Thyroid gland (tissue), 4 donors: ENCODE results near the gene BCL2. TPM values are rescaled to one million over a fixed set of nuclear protein-coding genes. Genes with fewer than 3 reads are reported as not detected.

Experiments
- DNase-seq, 2 donors: peaks; one replicate each; pipeline ENCODE4 v3.0.0-alpha.2; 2019
- H3K27ac ChIP-seq, 3 donors: fragments of 200-600 bp; sonication (generic); 1 replicate in 2 of 3; 2 replicates in 1 of 3; pipeline ENCODE4 v1.5.1; 2016 to 2019; ENCODE audit warnings: mild to moderate bottlenecking in 1 of 3, moderate library complexity in 1 of 3
- H3K27me3 ChIP-seq: fragments of 200-600 bp; sonication (generic); one replicate; pipeline ENCODE4 v1.5.1; 2019
- H3K36me3 ChIP-seq, 2 donors: fragments of 200-600 bp; sonication (generic); one replicate each; pipeline ENCODE4 v1.5.1; 2016 to 2019
- H3K4me1 ChIP-seq, 2 donors: fragments of 200-600 bp; sonication (generic); one replicate each; pipeline ENCODE4 v1.5.1; 2017 to 2019
- H3K4me3 ChIP-seq, 3 donors: fragments of 200-600 bp; sonication (generic); replicated peaks in 1 of 3; 1 replicate in 2 of 3; 2 replicates in 1 of 3; pipeline ENCODE4 v1.5.1; 2016; ENCODE audit warnings: mild to moderate bottlenecking in 1 of 3
- H3K9me3 ChIP-seq: fragments of 200-600 bp; sonication (generic); one replicate; pipeline ENCODE4 v1.5.1; 2017
- CTCF ChIP-seq, 6 experiments: fragments of 200-600 bp in 3 of 6; fragments of 450-650 bp in 3 of 6; sonication (generic) in 3 of 6; IDR thresholded peaks; one replicate each; pipeline ENCODE4 v1.5.1; 2016 to 2019; ENCODE audit warnings: antibody characterized with exemption in 6 of 6, mild to moderate bottlenecking in 2 of 6, inconsistent platforms in 1 of 6, moderate library complexity in 1 of 6
- POLR2A ChIP-seq, 2 donors: fragments of 450-650 bp; IDR thresholded peaks; one replicate each; pipeline ENCODE4 v1.6.1; 2017; ENCODE audit warnings: antibody characterized with exemption in 2 of 2, mild to moderate bottlenecking in 2 of 2, moderate library complexity in 1 of 2
- WGBS, 2 donors: methylation state at CpG; one replicate each; pipeline ENCODE4 v1.1.5; 2017; 5-methylcytosine and 5-hydroxymethylcytosine counted together
- intact Hi-C: fragments of 100-400 bp; cut with DNase I; formaldehyde crosslinking; loops from one replicate; pipeline ENCODE4 v1.15.1; 2023
- total RNA-seq, 4 donors: library from RNA; depleted of rRNA; stranded (reverse); fragments of >200 nt; gene quantifications; one replicate each; pipeline ENCODE4 v1.2.3, GENCODE V29; 2016

The BCL2 gene
- total RNA-seq, 4 donors from 2014 or later, result 108 to 163 (median 115) TPM

GRCh38 chr18:63113899-63114565, 205.5 kb downstream of the BCL2 start:
- WGBS, 2 donors, result 90 to 93% methylated on average over 5 of the region's 5 CpGs
- no peak for TF ChIP-seq POLR2A (IDR thresholded peaks at IDR 0.05)
- no peak for TF ChIP-seq CTCF (IDR thresholded peaks at IDR 0.05)
- Histone ChIP-seq H3K27ac (no peak overlapping the region), H3K36me3 (no peaks in the 10 kb centered on the region), H3K4me1 (peaks cover 10 to 17% of the 10 kb centered on the region in 2 donors), H3K4me3 (no peak overlapping the region), H3K27me3 (no peaks in the 10 kb centered on the region), H3K9me3 (no peaks in the 10 kb centered on the region)
- intact Hi-C loops, result no loop called here
- no peak for DNase-seq

DNA sequence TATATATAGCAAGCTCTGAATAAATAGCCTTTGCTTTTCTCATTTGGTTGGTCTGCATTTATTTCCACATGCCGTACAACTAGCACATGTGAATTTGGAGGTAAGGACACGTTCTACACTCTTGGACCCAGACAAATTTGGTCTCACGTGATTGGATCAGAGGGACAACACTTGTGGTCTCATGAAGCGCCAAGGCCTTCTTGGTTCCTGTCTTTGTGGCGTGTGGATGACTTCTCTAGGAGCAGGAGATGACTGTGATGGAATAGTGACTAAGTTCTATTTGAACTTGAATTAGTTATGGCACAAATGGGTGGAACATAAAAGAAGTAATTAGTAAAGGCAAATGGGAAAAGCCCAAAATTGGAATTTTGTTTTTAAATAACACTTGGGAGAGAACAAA, 206.9 kb downstream of the BCL2 start:
- intact Hi-C loops, result no loop called here
- Histone ChIP-seq H3K9me3 (no peaks in the 10 kb centered on the region), H3K4me3 (no peak overlapping the region), H3K36me3 (no peaks in the 10 kb centered on the region), H3K27me3 (no peaks in the 10 kb centered on the region), H3K4me1 (peaks cover 10 to 18% of the 10 kb centered on the region in 2 donors), H3K27ac (no peak overlapping the region)
- WGBS, 2 donors, result 86 to 99% methylated on average over 5 of the region's 5 CpGs
- no peak for DNase-seq
- no peak for TF ChIP-seq POLR2A (IDR thresholded peaks at IDR 0.05)
- TF ChIP-seq CTCF (IDR thresholded peaks at IDR 0.05), result no peak

- 27 to 35% methylated on average over 4 of the region's 4 CpGs for WGBS, 2 donors
- H3K27ac ChIP-seq, result no peak overlapping the region
- intact Hi-C loops, result no loop called here
Measured at GRCh38 chr18:63111671-63112402, 207.7 kb downstream of the BCL2 start.

DNA sequence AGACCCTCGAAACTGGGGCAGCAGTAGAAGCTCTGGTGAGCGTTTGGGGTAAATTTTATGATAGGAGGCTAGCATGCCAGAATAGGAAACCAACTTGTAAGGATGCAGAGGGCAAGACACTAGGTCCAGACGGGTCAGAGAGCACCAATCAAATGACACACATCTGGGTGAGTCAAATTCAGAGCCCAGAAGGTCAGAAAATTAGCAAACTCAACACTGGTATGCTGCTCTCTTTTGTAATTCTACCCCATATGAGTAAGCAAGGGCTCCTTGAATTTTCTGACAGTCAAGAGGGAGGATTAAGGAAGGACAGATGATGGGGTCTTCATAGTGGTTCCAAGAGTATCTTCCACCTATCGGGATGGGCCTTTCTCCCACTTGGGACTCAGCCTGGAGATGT, 209.8 kb downstream of the BCL2 start:
- H3K36me3 ChIP-seq, result no peaks in the 10 kb centered on the region
- H3K4me3 ChIP-seq, result no peak overlapping the region
- intact Hi-C loops, result no loop called here
- 90 to 94% methylated on average over 4 of the region's 4 CpGs for WGBS, 2 donors
- TF ChIP-seq CTCF (IDR thresholded peaks at IDR 0.05) (no peak), POLR2A (IDR thresholded peaks at IDR 0.05) (no peak)
- H3K9me3 ChIP-seq, result no peaks in the 10 kb centered on the region
- H3K27me3 ChIP-seq, result no peaks in the 10 kb centered on the region
- no peak overlapping the region for H3K27ac ChIP-seq
- peaks cover 10 to 18% of the 10 kb centered on the region in 2 donors for H3K4me1 ChIP-seq
- DNase-seq, result no peak

More at GRCh38 chr18:63111671-63112402, 207.7 kb downstream of the BCL2 start:
- no peaks in the 10 kb centered on the region for H3K27me3 ChIP-seq
- H3K9me3 ChIP-seq, result no peaks in the 10 kb centered on the region
- TF ChIP-seq CTCF (IDR thresholded peaks at IDR 0.05), result no peak
- no peak for TF ChIP-seq POLR2A (IDR thresholded peaks at IDR 0.05)
- no peak overlapping the region for H3K4me3 ChIP-seq
- H3K4me1 ChIP-seq, result peaks cover 10 to 18% of the 10 kb centered on the region in 2 donors
- DNase-seq, result peak; percentile 34 to 41
- H3K36me3 ChIP-seq, result no peaks in the 10 kb centered on the region

DNA sequence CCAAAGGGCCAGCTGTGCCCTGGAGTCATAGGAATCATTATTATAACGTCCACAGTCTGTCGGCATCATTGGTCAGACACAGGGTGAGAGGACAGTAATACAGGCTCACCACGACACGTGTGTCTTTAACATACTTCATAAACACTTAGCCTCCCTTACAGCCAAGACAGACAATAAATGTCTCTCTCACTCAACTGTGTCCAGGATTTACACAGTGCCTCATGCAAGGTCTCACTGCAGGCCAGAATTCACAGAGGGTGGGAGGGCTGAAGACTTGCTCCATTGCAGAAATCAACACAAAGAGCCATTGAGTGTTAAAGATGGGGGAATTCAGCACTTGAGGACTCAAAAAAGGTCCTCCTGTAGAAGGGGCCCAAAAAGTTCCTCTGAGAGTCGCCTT, 210.5 kb downstream of the BCL2 start:
- Histone ChIP-seq H3K9me3 (no peaks in the 10 kb centered on the region), H3K36me3 (no peaks in the 10 kb centered on the region), H3K4me1 (peaks cover 10 to 18% of the 10 kb centered on the region in 2 donors), H3K27ac (no peak overlapping the region), H3K27me3 (no peaks in the 10 kb centered on the region), H3K4me3 (no peak overlapping the region)
- TF ChIP-seq CTCF (IDR thresholded peaks at IDR 0.05) (no peak), POLR2A (IDR thresholded peaks at IDR 0.05) (no peak)
- no peak for DNase-seq
- intact Hi-C loops, result no loop called here
- 49 to 50% methylated on average over 5 of the region's 5 CpGs for WGBS, 2 donors
